GM21515 (cell line): ENCODE measurements around the gene SMARCAL1.
"Not testable (repeated sequence)": the region's sequence is repeated elsewhere in the genome, so short reads cannot be mapped to it uniquely, and the experiment has no call there.

Experiments used
- ATAC-seq: cut with Tn5 transposase; IDR thresholded peaks from one replicate; pipeline ENCODE4 v1.9.1; 2021; ENCODE audit not compliant: unreplicated experiment

The SMARCAL1 gene

GRCh38 chr2:216499641-216500218, 87.4 kb downstream of the SMARCAL1 start:
- no peak for ATAC-seq

DNA sequence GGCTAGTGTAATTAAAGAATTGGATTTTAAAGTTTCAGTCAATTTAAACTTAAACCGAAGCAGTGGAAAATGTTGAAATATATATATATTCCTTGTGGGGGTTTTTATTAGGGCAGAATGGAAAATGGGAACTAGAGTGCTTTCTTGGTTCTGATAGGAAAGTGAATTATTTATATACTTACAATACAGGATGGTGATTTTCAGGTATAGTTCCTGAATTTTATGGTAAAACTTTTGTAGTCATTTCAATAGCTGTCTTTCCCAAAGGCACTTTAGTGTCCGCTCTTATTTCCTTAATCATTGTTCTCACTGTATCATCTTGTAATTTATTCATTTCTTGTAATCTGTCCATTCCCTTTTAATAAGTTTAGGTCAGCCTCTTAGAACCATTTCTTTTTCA, 88.3 kb downstream of the SMARCAL1 start:
- ATAC-seq, result no peak

DNA sequence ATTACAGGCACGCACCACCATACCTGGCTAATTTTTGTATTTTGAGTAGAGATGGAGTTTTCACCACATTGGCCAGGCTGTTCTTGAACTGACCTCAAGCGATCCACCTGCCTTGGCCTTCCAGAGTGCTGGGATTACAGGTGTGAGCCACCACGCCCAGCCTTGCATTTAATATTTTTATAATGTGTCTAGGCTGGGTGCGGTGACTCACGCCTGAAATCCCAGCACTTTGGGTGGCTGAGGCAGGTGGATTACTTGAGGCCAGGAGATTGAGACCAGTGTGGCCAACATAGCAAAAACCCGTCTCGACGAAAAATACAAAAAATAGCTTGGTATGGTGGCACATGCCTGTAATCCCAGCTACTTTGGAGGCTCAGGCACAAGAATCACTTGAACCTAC, 89.6 kb downstream of the SMARCAL1 start:
- no peak for ATAC-seq

DNA sequence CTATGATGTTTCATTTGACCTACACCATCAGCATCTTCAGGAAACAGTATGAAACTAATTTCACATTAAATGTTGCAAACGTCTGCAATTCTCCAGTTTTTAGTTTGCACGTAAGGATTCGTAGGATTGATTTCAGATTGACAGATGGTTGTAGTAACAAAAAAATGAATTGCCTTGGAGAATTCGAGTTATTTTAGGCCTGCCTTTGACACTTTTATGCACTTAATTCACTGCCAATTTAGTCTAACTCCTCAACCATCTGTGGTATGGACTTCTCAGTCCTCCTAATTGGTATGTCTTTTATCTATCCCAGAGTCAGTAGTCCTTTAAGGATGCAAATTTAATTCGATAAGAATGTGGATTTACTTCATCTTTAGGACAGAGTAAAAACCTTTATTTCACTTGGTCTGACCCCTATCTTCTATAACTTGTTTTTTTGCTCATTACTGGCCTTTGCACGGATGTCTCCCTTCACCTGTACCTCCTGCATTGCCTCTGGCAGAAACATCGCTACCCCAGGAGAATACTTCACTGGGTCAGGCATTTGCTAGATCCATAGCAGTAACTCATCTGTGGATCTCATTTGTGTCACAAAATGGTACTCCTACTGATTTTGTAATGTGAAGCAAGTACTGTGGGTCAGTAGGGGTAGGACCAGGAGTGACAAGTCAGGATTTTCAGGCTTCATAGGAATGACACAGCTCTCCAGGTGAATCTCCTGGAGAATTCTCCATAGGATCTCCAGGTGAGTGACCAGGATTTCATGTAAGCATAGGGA, 90.3 kb downstream of the SMARCAL1 start:
- no peak for ATAC-seq

DNA sequence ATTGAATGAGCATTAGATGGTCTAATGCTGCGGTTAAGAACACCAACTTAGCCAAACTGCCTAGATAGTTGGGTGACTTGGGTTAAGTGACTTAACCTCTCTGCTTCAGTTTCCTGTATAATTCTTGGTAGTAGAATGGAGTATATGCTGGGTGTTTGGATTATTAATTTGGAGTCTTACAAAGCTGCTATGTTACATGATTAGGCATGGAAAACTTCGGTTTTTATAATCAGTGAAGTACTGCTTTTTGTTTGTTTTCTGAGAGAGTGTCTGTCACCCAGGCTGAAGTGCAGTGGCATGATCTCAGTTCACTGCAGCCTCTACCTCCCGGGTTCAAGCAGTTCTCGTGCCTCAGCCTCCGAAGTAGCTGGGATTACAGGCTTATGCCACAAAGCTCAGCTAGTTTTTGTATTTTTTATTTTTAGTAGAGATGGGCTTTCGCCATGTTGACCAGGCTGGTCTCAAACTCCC, 90.9 kb downstream of the SMARCAL1 start:
- ATAC-seq, result no peak

GRCh38 chr2:216503697-216504375, 91.6 kb downstream of the SMARCAL1 start:
- ATAC-seq, result no peak

GRCh38 chr2:216504376-216504762, 92.1 kb downstream of the SMARCAL1 start:
- no peak for ATAC-seq

GRCh38 chr2:216505133-216506106, 93.1 kb downstream of the SMARCAL1 start:
- ATAC-seq, result no peak

DNA sequence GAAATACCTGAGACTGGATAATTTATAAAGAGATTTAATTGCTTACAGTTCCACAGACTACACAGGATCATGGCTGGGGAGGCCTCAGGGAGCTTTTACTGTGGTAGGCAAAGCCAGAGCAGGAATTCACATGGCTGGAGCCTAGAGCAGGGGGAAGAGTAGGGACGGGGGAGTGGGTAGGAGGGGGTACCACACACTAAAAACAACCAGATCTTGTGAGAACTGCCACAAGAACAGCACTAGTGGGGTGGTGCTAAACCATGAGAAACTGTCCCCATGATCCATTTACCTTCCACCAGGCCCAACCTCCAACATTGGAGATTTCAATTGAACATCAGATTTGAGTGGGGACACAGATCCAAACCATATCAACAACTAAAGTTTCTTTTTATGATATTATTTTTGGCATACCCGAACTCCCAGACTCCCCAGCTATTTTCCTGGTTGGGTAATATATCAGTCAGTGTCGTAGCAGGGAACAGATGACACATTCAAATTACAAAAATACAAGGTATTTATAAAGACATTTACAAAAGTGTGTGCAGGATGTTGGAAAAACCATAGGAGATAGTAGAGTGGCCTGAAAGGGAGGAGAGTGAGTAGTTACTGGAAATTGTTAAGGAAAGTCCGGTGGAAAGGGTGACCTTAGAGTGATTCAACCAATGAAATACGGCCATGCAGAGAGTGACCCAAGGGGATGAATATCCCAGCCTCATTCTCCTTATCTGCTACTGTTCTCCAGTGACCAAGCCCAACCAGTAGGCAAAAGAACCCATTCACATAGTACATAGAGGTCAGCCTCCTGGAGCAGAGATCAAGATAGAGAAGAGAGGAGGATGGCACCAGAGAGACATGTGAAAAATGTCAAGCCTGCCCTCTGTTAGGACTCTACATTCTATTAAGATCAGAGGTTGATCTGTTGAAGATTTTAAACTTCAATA, 95.2 kb downstream of the SMARCAL1 start:
- no peak for ATAC-seq

DNA sequence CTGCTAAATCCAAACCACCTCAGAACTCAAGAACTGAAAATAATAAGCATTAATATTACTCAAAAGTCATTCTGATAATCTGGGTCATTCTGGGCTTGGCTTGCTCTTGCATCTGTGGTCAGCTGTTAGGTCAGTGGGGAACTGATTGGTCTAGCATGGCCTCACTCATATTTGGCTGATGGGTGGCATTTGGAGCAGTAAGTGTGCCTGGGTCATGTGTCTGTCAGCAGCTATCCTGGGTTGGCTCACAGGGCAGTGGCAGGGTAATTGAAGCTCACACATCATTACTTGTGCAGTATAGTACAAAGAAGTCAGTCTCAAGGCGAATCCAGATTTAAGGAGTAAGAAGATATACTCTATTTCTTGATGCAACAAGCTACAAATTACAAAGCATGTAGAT, 95.9 kb downstream of the SMARCAL1 start:
- no peak for ATAC-seq

- ATAC-seq, result no peak
Measured at GRCh38 chr2:216516730-216517350, 104.6 kb downstream of the SMARCAL1 start.

DNA sequence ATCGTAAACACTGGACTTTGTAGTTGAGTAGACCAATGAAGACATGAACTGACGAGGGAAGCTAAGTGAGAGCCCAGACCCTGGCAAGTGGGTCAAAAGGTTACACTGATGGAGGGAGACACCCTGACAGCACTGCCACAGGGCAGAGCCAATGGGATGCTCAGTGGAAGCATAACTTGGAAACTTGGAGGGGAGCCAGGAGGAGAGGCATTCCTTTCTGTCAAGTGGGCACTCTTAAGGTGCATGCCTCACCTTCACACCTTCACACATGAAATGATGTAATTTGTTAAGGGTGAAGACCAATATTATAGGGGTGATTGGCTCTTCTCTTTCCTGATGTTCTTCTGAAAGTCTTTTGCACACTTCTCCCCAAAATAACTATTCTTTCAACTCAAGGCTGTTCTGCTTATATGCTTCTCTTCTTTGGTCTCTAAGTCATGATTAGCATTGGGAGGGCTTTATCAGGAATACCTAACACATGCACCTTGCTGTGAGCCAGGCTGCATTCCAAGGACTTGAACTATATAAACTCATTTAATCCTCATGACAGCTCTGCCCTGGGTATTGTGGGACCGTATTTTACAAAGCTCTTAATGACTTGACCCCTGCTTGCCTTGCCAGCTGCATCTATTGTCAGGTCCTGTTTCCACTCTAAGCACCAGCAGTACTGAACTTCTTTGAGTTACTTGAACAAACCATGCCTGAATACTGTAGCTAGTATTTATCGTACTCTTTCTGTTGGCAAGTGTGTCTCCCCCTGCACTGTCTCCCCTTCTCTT, 105.4 kb downstream of the SMARCAL1 start:
- no peak for ATAC-seq

GRCh38 chr2:216518566-216519119, 106.4 kb downstream of the SMARCAL1 start:
- ATAC-seq, result not testable (repeated sequence)

DNA sequence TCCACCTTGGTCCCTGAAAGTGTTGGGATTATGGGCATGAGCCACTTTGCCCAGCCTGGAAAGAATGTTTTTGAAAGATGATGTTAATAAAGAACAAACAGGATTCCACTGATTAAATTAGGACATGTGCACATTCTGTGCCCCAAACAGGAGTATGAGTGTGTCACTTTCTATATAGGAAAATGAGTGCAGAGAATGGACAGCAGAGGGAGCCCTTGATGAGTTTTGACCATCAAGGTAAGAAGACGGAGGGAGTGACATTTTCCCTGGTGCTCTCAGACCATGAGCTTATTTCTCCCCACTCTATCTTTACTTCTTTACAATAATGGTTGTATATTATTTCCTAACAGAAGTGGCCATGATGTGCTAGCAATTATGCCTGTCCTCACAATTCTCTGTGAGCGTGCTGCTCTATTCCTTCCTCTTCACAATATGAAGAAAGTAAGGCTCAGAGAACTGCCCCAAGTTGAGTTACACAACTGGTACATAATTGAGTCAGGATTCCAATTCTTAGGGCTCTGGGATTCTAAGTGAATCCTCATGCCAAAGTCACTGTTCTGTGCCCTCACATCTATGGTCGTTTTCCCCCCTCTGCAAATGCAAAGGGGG, 107.0 kb downstream of the SMARCAL1 start:
- no peak for ATAC-seq

DNA sequence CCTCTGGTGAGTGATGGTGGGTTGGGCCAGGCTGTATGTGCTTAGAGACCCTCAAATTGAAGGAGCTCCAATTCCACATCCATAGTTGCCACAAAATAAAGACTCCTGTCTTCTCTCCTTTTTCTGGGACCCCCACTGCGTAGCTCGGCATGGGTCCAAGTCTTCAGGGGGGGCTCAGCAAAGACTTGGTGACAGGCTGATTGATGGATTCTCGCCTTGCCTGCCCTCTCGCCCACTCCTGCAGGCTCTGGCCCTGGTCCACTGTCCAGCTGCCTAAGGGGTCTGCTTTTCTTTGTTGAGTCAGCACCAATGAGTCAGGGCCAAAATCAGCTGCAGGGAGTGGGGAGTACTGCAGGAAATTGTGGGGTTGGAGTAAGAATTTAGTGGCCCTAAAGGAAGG, 107.8 kb downstream of the SMARCAL1 start:
- no peak for ATAC-seq

DNA sequence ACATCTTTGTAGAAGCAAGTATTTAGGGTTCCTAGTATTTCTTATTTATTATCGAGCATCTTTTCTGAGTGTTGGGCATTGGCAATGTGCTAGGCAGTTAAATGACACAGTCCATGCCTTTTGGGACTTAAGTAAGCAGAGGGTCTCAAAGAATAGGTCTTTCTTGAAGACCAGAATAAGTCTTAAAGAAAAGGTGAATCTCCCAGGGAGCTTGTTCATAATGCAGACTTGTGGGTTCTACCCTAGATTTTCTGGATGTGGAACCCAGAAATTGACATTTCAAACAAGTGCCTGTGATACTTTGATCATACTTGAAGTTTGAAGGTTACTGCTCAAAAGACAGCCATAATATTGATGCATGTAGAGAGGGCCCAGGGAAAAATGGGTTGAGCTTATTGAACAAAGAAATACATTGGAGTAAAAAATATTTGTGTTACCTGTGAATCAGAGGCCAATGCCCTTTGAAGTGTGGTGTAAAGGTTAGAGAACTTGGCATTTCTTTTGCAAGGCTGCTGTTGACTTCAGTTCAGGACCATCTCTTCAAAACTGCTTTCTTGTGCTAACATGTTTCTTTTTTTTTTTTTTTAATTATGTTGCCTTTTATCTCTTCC, 110.7 kb downstream of the SMARCAL1 start:
- no peak for ATAC-seq

- ATAC-seq, result no peak
Measured at GRCh38 chr2:216525972-216526371, 113.7 kb downstream of the SMARCAL1 start.
